H9 (cell line): ENCODE data around the gene CLEC16A. TPM values are rescaled to one million over a fixed set of nuclear protein-coding genes. Genes with fewer than 3 reads are reported as not detected.
A peak's percentile ranks its signal among the peaks of the same experiment; 100 is the strongest.

ENCODE experiments used
- DNase-seq: peaks from one replicate; pipeline ENCODE4 v3.0.0-alpha.2; 2017
- H2AFZ ChIP-seq: one replicate; pipeline ENCODE4 v1.6.1; 2013; ENCODE audit warnings: mild to moderate bottlenecking, low read length, control low read depth, moderate library complexity
- H2AK5ac ChIP-seq: 2 replicates; pipeline ENCODE4 v1.6.1; 2013; ENCODE audit warnings: low read length, control low read depth, mixed read lengths; ENCODE audit not compliant: insufficient read length
- H2BK120ac ChIP-seq: one replicate; pipeline ENCODE4 v1.6.1; 2013; ENCODE audit warnings: low read depth, mild to moderate bottlenecking, low read length, control low read depth, inconsistent platforms; ENCODE audit not compliant: poor library complexity, severe bottlenecking
- H2BK12ac ChIP-seq: 2 replicates; pipeline ENCODE4 v1.6.1; 2013; ENCODE audit warnings: low read length, control low read depth, mixed read lengths, low read depth; ENCODE audit not compliant: insufficient read length
- H2BK15ac ChIP-seq: 2 replicates; pipeline ENCODE4 v1.6.1; 2013; ENCODE audit warnings: low read depth, low read length, control low read depth
- H2BK20ac ChIP-seq: one replicate; pipeline ENCODE4 v1.6.1; 2013; ENCODE audit warnings: low read depth, mild to moderate bottlenecking, low read length, control low read depth, inconsistent platforms; ENCODE audit not compliant: poor library complexity, severe bottlenecking
- H2BK5ac ChIP-seq: 2 replicates; pipeline ENCODE4 v1.6.1; 2013; ENCODE audit warnings: low read length, control low read depth, mixed read lengths; ENCODE audit not compliant: insufficient read length
- H3K14ac ChIP-seq: 2 replicates; pipeline ENCODE4 v1.6.1; 2013; ENCODE audit warnings: low read length, control low read depth; ENCODE audit not compliant: insufficient read depth
- H3K18ac ChIP-seq: 2 replicates; pipeline ENCODE4 v1.6.1; 2013; ENCODE audit warnings: low read depth, mild to moderate bottlenecking, mixed read lengths, low read length, control low read depth; ENCODE audit not compliant: insufficient read length
- H3K23ac ChIP-seq: 2 replicates; pipeline ENCODE4 v1.6.1; 2013; ENCODE audit warnings: low read length, control low read depth, mixed read lengths, low read depth; ENCODE audit not compliant: insufficient read length
- H3K23me2 ChIP-seq: 2 replicates; pipeline ENCODE4 v1.6.1; 2013; ENCODE audit warnings: low read depth, mild to moderate bottlenecking, mixed read lengths, low read length, control low read depth; ENCODE audit not compliant: insufficient read length, poor library complexity, severe bottlenecking
- H3K27ac ChIP-seq: 2 replicates; pipeline ENCODE4 v1.5.1; 2013; ENCODE audit warnings: low read length, control low read depth, mixed read lengths, low read depth; ENCODE audit not compliant: insufficient read length
- H3K27me3 ChIP-seq: 2 replicates; pipeline ENCODE4 v1.6.1; 2013; ENCODE audit warnings: low read length, control low read depth, inconsistent platforms; ENCODE audit not compliant: insufficient read depth
- H3K4ac ChIP-seq: 2 replicates; pipeline ENCODE4 v1.6.1; 2013; ENCODE audit warnings: low read depth, mild to moderate bottlenecking, control low read depth, inconsistent platforms, low read length, moderate library complexity
- H3K4me1 ChIP-seq: 2 replicates; pipeline ENCODE4 v1.6.1; 2013; ENCODE audit warnings: low read length, control low read depth, inconsistent platforms; ENCODE audit not compliant: insufficient read depth
- H3K4me2 ChIP-seq: 2 replicates; pipeline ENCODE4 v1.6.1; 2013; ENCODE audit warnings: low read length, control low read depth, mixed read lengths; ENCODE audit not compliant: insufficient read length, insufficient read depth
- H3K56ac ChIP-seq: 2 replicates; pipeline ENCODE4 v1.6.1; 2013; ENCODE audit warnings: low read depth, mild to moderate bottlenecking, mixed read lengths, low read length, control low read depth; ENCODE audit not compliant: insufficient read length
- H3K79me1 ChIP-seq: 2 replicates; pipeline ENCODE4 v1.6.1; 2013; ENCODE audit warnings: low read depth, mild to moderate bottlenecking, moderate library complexity, low read length, control low read depth, inconsistent platforms; ENCODE audit not compliant: insufficient read depth, poor library complexity, severe bottlenecking
- H3K79me2 ChIP-seq: 2 replicates; pipeline ENCODE4 v1.6.1; 2013; ENCODE audit warnings: low read length, control low read depth, inconsistent platforms; ENCODE audit not compliant: insufficient read depth
- H3K9ac ChIP-seq: 2 replicates; pipeline ENCODE4 v1.6.1; 2013; ENCODE audit warnings: low read length, control low read depth, mixed read lengths; ENCODE audit not compliant: insufficient read length; ENCODE audit errors: extremely low read depth
- H3K9me3 ChIP-seq: one replicate; pipeline ENCODE4 v1.6.1; 2013; ENCODE audit warnings: low read depth, low read length, inconsistent platforms; ENCODE audit not compliant: control insufficient read depth
- H3T11ph ChIP-seq: one replicate; pipeline ENCODE4 v1.6.1; 2013; ENCODE audit warnings: mild to moderate bottlenecking, low read length, control low read depth, inconsistent platforms
- H4K20me1 ChIP-seq: one replicate; pipeline ENCODE4 v1.6.1; 2013; ENCODE audit not compliant: control insufficient read depth, insufficient read length, insufficient read depth
- H4K5ac ChIP-seq: 2 replicates; pipeline ENCODE4 v1.6.1; 2013; ENCODE audit warnings: low read depth, mild to moderate bottlenecking, mixed read lengths, low read length, control low read depth; ENCODE audit not compliant: insufficient read length
- H4K8ac ChIP-seq: replicated peaks from 2 replicates; pipeline ENCODE4 v1.6.1; 2013; ENCODE audit warnings: low read length, control low read depth, mixed read lengths, low read depth; ENCODE audit not compliant: insufficient read length
- H4K91ac ChIP-seq: 2 replicates; pipeline ENCODE4 v1.6.1; 2013; ENCODE audit warnings: low read depth, mild to moderate bottlenecking, moderate library complexity, mixed read lengths, low read length, control low read depth; ENCODE audit not compliant: insufficient read length
- H3K27ac Mint-ChIP-seq, 3 experiments: 2 replicates in 2 of 3; 3 replicates in 1 of 3; pipeline ENCODE4 v1.8.0; 2020 to 2021; ENCODE audit warnings: mixed read lengths in 3 of 3, mild to moderate bottlenecking in 1 of 3, moderate library complexity in 1 of 3
- H3K27me3 Mint-ChIP-seq: 2 replicates; pipeline ENCODE4 v1.8.0; 2021; ENCODE audit warnings: low read depth, mild to moderate bottlenecking, moderate library complexity, mixed read lengths
- H3K36me3 Mint-ChIP-seq, 3 experiments: 2 replicates in 2 of 3; 3 replicates in 1 of 3; pipeline ENCODE4 v1.8.0; 2020 to 2021; ENCODE audit warnings: low read depth in 3 of 3, mixed read lengths in 3 of 3; ENCODE audit not compliant: insufficient read depth in 1 of 3
- H3K4me1 Mint-ChIP-seq, 2 experiments: 2 replicates each; pipeline ENCODE4 v1.8.0; 2020; ENCODE audit warnings: mixed read lengths in 2 of 2
- H3K4me3 Mint-ChIP-seq, 2 experiments: 2 replicates in 1 of 2; 3 replicates in 1 of 2; pipeline ENCODE4 v1.8.0; 2020 to 2021; ENCODE audit warnings: mild to moderate bottlenecking in 2 of 2, mixed read lengths in 2 of 2, moderate library complexity in 1 of 2
- H3K9me3 Mint-ChIP-seq, 2 experiments: 2 replicates in 1 of 2; 3 replicates in 1 of 2; pipeline ENCODE4 v1.8.0; 2020; ENCODE audit warnings: mild to moderate bottlenecking in 2 of 2, mixed read lengths in 2 of 2, moderate library complexity in 1 of 2
- WGBS: extraction: QIAGEN DNeasy Blood & Tissue Kit; methylation state at CpG from one replicate; pipeline ENCODE4 v1.1.7; 2013; ENCODE audit warnings: missing lambda C conversion rate, low lambda C conversion rate, mixed read lengths; ENCODE audit not compliant: insufficient read length; ENCODE audit errors: extremely low coverage; 5-methylcytosine and 5-hydroxymethylcytosine counted together
- total RNA-seq: library from RNA; stranded (reverse); gene quantifications from 2 replicates; pipeline ENCODE4 v1.2.1, GENCODE V29; 2021
- TF ChIP-seq, protein P1 (sequence below): fragments of 200-600 bp; sonication (generic); conservative IDR thresholded peaks from 3 replicates; pipeline ENCODE4 v1.8.0; 2021; ENCODE audit warnings: antibody characterized with exemption, mild to moderate bottlenecking

Gene CLEC16A
- total RNA-seq, 1 experiment from 2014 or later, result 15.2 TPM

- Histone ChIP-seq H4K8ac (no peak overlapping the region), H2BK12ac (no peak overlapping the region), H2BK5ac (no peak overlapping the region), H3K79me1 (no peaks in the 10 kb centered on the region), H2AFZ (no peak overlapping the region), H3K4me2 (no peak overlapping the region), H2BK15ac (no peak overlapping the region), H3K4ac (no peak overlapping the region), H3K27me3 (no peaks in the 10 kb centered on the region), H2BK20ac (no peak overlapping the region), H3K27ac (no peak overlapping the region), H4K91ac (no peak overlapping the region), H3K4me1 (no peaks in the 10 kb centered on the region; the same call in 1 of the 2 replicates), H2BK120ac (no peak overlapping the region), H2AK5ac (no peak overlapping the region), H3K79me2 (no peaks in the 10 kb centered on the region), H3K23ac (no peak overlapping the region), H4K5ac (no peak overlapping the region), H4K20me1 (no peaks in the 10 kb centered on the region), H3K18ac (no peak overlapping the region), H3T11ph (no peak overlapping the region), H3K14ac (no peak overlapping the region), H3K23me2 (no peaks in the 10 kb centered on the region), H3K56ac (no peak overlapping the region), H3K9me3 (no peaks in the 10 kb centered on the region), H3K9ac (no peak overlapping the region)
- Mint-ChIP-seq H3K4me3 (no peak overlapping the region), H3K36me3 (no peaks in the 10 kb centered on the region; a peak in 1 of 7 replicates), H3K9me3 (peaks cover 0 to 3% of the 10 kb centered on the region in 2 experiments; a peak in 1 of 5 replicates), H3K27me3 (peaks cover 17% of the 10 kb centered on the region), H3K27ac (peak overlapping the region in 1 of 3 experiments; percentile 76; a peak in 1 of 7 replicates), H3K4me1 (peaks cover 19 to 23% of the 10 kb centered on the region in 2 experiments)
- TF ChIP-seq, protein P1, sequence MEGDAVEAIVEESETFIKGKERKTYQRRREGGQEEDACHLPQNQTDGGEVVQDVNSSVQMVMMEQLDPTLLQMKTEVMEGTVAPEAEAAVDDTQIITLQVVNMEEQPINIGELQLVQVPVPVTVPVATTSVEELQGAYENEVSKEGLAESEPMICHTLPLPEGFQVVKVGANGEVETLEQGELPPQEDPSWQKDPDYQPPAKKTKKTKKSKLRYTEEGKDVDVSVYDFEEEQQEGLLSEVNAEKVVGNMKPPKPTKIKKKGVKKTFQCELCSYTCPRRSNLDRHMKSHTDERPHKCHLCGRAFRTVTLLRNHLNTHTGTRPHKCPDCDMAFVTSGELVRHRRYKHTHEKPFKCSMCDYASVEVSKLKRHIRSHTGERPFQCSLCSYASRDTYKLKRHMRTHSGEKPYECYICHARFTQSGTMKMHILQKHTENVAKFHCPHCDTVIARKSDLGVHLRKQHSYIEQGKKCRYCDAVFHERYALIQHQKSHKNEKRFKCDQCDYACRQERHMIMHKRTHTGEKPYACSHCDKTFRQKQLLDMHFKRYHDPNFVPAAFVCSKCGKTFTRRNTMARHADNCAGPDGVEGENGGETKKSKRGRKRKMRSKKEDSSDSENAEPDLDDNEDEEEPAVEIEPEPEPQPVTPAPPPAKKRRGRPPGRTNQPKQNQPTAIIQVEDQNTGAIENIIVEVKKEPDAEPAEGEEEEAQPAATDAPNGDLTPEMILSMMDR, result no peak
- no peak for DNase-seq
- WGBS, result no CpG with 5 or more reads among the region's 3 CpGs
Observed at GRCh38 chr16:11196286-11196828, 252.0 kb downstream of the CLEC16A start.
